ENCODE measurements around the gene ASXL3.

ASXL3 gene

DNA sequence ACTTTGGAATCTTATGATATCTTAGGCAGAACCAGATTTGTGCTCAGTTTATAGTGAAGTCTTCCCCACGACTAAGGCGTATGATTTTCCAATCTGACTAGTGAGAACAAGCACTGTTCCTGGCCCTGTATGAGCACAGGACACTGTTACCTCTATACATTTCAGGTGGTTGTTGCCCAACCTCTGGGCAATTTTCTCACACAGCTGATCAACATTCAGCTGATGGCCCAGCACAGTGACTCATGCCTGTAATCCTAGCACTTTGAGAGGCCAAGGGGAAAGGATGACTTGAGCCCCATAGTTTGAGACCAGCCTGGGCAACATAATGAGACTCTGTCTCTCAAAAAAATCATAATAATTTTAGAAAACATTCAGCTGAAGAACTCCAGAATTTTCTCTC is 119.5 kb downstream of the ASXL3 start:
- TF ChIP-seq HDGF (IDR thresholded peaks at IDR 0.05; ENCODE audit: borderline replicate concordance) (no peak), NFRKB (IDR thresholded peaks at IDR 0.05) (no peak), ARNT (IDR thresholded peaks at IDR 0.05) (no peak), FOXA1 (IDR thresholded peaks at IDR 0.05) (no peak), SP1 (IDR thresholded peaks at IDR 0.05) (no peak), CTBP1 (IDR thresholded peaks at IDR 0.05; ENCODE audit: borderline replicate concordance) (no peak), FOXM1 (IDR thresholded peaks at IDR 0.05; ENCODE audit: borderline replicate concordance) (no peak), LEF1 (IDR thresholded peaks at IDR 0.05; ENCODE audit: borderline replicate concordance) (no peak), TARDBP (IDR thresholded peaks at IDR 0.05) (no peak), L3MBTL2 (conservative IDR thresholded peaks at IDR 0.05) (no peak), SUZ12 (IDR thresholded peaks at IDR 0.05) (no peak), BHLHE40 (IDR thresholded peaks at IDR 0.05; ENCODE audit: borderline replicate concordance) (no peak), ELF4 (IDR thresholded peaks at IDR 0.05) (no peak)
- TF ChIP-seq, protein P1, sequence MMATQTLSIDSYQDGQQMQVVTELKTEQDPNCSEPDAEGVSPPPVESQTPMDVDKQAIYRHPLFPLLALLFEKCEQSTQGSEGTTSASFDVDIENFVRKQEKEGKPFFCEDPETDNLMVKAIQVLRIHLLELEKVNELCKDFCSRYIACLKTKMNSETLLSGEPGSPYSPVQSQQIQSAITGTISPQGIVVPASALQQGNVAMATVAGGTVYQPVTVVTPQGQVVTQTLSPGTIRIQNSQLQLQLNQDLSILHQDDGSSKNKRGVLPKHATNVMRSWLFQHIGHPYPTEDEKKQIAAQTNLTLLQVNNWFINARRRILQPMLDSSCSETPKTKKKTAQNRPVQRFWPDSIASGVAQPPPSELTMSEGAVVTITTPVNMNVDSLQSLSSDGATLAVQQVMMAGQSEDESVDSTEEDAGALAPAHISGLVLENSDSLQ (IDR thresholded peaks at IDR 0.05), result no peak
- DNase-seq (ENCODE audit: extremely low spot score), result no peak
- POLR2A ChIA-PET, result no interaction called here
- CTCF ChIA-PET, result no interaction called here

DNA sequence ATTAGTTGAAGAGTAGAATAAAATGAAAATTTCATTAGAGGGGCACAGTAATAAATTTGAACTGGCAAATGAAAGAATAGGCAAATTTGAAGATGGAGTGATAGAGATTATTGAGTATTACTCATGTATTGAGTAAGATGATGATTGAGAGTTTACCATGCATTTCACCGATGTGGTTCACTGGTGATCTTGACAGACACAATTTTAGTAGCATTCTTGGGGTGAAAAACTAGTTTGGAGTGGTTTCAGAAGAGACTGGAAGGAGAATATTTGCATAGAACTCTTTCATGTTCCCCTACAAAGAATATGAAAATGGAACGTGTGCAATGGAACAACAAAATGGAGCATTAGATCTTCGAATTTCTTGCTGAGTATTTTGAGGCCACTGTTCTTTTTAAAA is 121.4 kb downstream of the ASXL3 start:
- ChIA-PET POLR2A (no interaction called here), CTCF (interaction anchor here (0.6 kb wide), 1 partner anchor 1051 kb away, joined by 3 read pairs; no protein-coding TSS in a partner anchor)
- TF ChIP-seq, protein P1 (IDR thresholded peaks at IDR 0.05), result no peak
- TF ChIP-seq TARDBP (IDR thresholded peaks at IDR 0.05) (no peak), HDGF (IDR thresholded peaks at IDR 0.05; ENCODE audit: borderline replicate concordance) (no peak), NFRKB (IDR thresholded peaks at IDR 0.05) (no peak), FOXK2 (IDR thresholded peaks at IDR 0.05) (no peak), L3MBTL2 (conservative IDR thresholded peaks at IDR 0.05) (no peak), FOXA1 (IDR thresholded peaks at IDR 0.05) (no peak), LEF1 (IDR thresholded peaks at IDR 0.05; ENCODE audit: borderline replicate concordance) (no peak), CTBP1 (IDR thresholded peaks at IDR 0.05; ENCODE audit: borderline replicate concordance) (no peak), ZNF384 (IDR thresholded peaks at IDR 0.05) (no peak), FOXM1 (IDR thresholded peaks at IDR 0.05; ENCODE audit: borderline replicate concordance) (no peak), ELF4 (IDR thresholded peaks at IDR 0.05) (no peak), SP1 (IDR thresholded peaks at IDR 0.05) (no peak), ARNT (IDR thresholded peaks at IDR 0.05) (no peak), SUZ12 (IDR thresholded peaks at IDR 0.05) (no peak), BHLHE40 (IDR thresholded peaks at IDR 0.05; ENCODE audit: borderline replicate concordance) (no peak)
- no peak for DNase-seq (ENCODE audit: extremely low spot score)

DNA sequence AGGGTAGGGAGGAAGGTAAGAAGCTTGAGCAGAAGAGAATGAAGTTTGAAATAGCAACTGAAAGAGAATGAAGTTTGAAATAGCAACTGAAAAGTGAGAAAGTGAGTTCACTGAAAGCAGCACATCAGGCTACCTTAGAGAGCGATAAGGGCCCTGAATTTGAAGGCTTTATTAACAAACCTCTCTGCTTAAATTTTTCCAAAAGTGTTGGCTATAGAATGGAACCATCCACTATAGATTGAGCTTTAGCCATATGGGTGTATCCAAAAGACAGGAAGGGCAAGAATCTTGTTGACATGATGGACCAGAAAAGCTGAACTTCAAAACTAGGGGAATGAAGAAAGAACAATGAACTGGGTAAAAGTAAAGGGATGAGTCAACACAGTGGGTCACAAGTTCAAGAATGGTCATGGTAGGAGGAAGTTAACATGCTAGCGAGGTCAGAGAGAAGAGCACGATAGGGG is 122.5 kb downstream of the ASXL3 start:
- no peak for DNase-seq (ENCODE audit: extremely low spot score)
- ChIA-PET CTCF (no interaction called here), POLR2A (no interaction called here)
- TF ChIP-seq FOXM1 (IDR thresholded peaks at IDR 0.05; ENCODE audit: borderline replicate concordance) (no peak), L3MBTL2 (conservative IDR thresholded peaks at IDR 0.05) (no peak), SP1 (IDR thresholded peaks at IDR 0.05) (no peak), FOXA1 (IDR thresholded peaks at IDR 0.05) (no peak), HDGF (IDR thresholded peaks at IDR 0.05; ENCODE audit: borderline replicate concordance) (no peak), SUZ12 (IDR thresholded peaks at IDR 0.05) (no peak), ZNF384 (IDR thresholded peaks at IDR 0.05) (no peak), BHLHE40 (IDR thresholded peaks at IDR 0.05; ENCODE audit: borderline replicate concordance) (no peak), FOXK2 (IDR thresholded peaks at IDR 0.05) (no peak), NFRKB (IDR thresholded peaks at IDR 0.05) (no peak), ARNT (IDR thresholded peaks at IDR 0.05) (no peak), CTBP1 (IDR thresholded peaks at IDR 0.05; ENCODE audit: borderline replicate concordance) (no peak), ELF4 (IDR thresholded peaks at IDR 0.05) (no peak)
- TF ChIP-seq, protein P1 (IDR thresholded peaks at IDR 0.05), result no peak

DNA sequence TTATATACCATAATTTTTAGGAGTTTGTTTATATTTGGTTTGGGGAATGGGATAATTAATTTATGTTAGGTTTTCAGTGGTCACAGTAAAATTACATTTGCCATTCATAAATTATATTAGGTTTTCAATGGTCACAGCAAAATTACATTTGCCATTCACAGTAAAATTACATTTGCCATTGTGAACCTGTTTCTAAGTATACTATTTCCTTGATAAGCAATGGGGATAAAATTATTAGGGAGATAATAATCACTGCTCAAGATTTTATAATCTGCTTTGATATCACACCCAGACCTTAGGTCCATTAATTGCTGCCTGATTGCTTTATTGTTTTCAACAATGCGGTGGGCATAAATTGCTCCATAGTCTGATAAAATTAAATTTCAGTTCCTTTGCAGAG is 124.6 kb downstream of the ASXL3 start:
- POLR2A ChIA-PET, result no interaction called here
- no peak for DNase-seq (ENCODE audit: extremely low spot score)
- CTCF ChIA-PET, result no interaction called here
- TF ChIP-seq, protein P1 (IDR thresholded peaks at IDR 0.05), result no peak
- TF ChIP-seq FOXK2 (IDR thresholded peaks at IDR 0.05) (no peak), HDGF (IDR thresholded peaks at IDR 0.05; ENCODE audit: borderline replicate concordance) (no peak), L3MBTL2 (conservative IDR thresholded peaks at IDR 0.05) (no peak), SUZ12 (IDR thresholded peaks at IDR 0.05) (no peak), ARNT (IDR thresholded peaks at IDR 0.05) (no peak), FOXM1 (IDR thresholded peaks at IDR 0.05; ENCODE audit: borderline replicate concordance) (no peak), TARDBP (IDR thresholded peaks at IDR 0.05) (no peak), ZNF384 (IDR thresholded peaks at IDR 0.05) (no peak), SP1 (IDR thresholded peaks at IDR 0.05) (no peak), BHLHE40 (IDR thresholded peaks at IDR 0.05; ENCODE audit: borderline replicate concordance) (no peak), LEF1 (IDR thresholded peaks at IDR 0.05; ENCODE audit: borderline replicate concordance) (no peak), ELF4 (IDR thresholded peaks at IDR 0.05) (no peak), NFRKB (IDR thresholded peaks at IDR 0.05) (no peak), CTBP1 (IDR thresholded peaks at IDR 0.05; ENCODE audit: borderline replicate concordance) (no peak), FOXA1 (IDR thresholded peaks at IDR 0.05) (no peak)

DNA sequence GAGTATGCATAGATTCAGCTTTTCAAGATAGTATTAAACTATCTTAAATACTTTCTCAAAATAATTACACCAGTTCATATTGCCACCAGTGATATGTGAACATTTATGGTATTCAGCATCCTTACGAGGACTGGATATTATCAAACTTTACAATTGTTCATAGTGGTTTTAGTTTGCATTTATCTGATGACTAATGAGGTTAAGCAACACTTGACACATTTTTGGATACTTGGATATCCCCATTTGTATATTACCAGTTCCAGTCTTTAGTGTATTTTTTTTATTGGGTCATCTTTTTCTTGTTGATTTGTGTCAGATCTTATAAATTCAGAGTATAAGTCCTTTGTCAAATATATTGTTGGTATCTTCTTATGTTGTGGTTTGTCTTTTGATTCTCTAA is 128.4 kb downstream of the ASXL3 start:
- CTCF ChIA-PET, result no interaction called here

More for the DNA sequence above, 128.4 kb downstream of the ASXL3 start:
- POLR2A ChIA-PET, result no interaction called here
- no peak for DNase-seq (ENCODE audit: extremely low spot score)
- TF ChIP-seq FOXA1 (IDR thresholded peaks at IDR 0.05) (no peak), FOXK2 (IDR thresholded peaks at IDR 0.05) (no peak), ARNT (IDR thresholded peaks at IDR 0.05) (no peak), TARDBP (IDR thresholded peaks at IDR 0.05) (no peak), NFRKB (IDR thresholded peaks at IDR 0.05) (no peak), LEF1 (IDR thresholded peaks at IDR 0.05; ENCODE audit: borderline replicate concordance) (no peak), ZNF384 (IDR thresholded peaks at IDR 0.05) (no peak)
